D341Med (cell line): ENCODE measurements around the gene MSS51.
"Not testable (repeated sequence)": the region's sequence is repeated elsewhere in the genome, so short reads cannot be mapped to it uniquely, and the experiment has no call there.

Experiments used
- DNase-seq: peaks from one replicate; pipeline ENCODE4 v3.0.0; 2012; ENCODE audit warnings: low spot score

MSS51 gene

DNA sequence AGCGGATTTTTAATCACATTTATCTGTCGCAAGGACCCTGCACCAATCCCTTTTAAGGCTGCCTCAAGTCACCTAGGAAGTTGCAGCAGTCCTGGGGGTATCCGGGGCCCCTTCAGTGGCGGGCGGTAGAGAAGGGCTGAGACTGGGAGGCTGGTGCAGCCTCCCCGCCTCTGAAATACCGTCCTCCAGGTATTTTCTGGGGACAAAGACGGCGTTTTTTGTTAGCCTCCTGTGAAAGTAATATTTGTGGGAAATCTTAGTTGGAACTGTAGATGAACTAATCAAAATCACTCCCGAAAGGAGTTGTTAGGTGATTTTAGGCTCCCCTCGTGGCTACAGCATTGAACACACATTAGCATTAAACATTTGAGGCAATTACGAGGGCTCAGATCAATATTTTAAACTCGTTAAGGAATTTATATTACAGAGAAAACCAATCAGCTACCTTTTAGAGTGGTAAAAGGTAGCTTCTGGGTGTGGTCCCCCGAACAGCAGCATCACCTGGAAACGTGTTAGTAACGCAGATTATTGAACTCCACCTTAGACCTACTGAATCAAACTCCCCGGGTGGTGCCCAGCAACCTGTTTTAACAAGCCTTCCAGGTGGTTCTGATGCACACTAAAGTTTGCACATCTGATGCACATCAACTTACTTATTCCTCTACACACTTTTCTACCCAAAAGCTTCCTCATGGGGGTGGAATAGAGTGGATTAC, 19.0 kb downstream of the MSS51 start:
- DNase-seq = no peak

DNA sequence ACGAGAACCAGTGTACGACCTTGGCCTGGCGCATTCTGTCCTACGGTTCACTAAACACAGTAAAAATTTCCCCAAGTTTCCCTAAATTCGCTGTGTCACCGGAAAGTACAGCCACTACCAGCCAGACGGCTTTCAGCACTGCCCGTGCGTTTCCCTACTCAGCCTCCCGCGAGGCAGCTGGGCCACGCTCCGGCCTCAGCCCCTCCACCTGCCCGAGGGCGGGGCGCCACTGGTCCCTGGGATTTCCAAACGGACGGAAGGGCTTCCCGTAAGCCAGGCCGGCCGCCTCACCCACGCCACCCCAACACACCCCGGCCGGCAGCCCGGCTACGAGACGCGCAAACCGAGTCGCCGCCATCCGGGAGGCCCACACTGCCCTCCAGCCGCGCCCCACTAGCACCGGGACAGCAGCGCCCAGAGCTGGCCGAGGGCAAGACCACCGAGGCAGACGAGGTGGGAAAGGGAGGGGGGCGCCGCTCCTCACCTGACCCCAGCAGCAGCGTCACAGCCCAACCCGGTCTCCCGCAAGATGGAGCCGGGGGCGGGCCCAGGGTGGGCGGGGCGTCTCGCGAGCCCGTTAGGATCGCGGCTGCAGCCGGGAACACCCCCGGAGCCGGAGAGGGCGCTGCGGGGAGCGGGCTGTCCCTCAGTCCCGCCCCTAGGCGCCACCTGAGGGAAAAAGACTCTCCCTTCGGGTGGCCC, 19.7 kb downstream of the MSS51 start, which contains the start of gene ANXA7:
TSS of gene ANXA7 (minus strand) at position 531 of the 702 bp plus-strand sequence. CDS start 13,202 bp downstream, outside the sequence.
- peak; percentile 94 for DNase-seq

DNA sequence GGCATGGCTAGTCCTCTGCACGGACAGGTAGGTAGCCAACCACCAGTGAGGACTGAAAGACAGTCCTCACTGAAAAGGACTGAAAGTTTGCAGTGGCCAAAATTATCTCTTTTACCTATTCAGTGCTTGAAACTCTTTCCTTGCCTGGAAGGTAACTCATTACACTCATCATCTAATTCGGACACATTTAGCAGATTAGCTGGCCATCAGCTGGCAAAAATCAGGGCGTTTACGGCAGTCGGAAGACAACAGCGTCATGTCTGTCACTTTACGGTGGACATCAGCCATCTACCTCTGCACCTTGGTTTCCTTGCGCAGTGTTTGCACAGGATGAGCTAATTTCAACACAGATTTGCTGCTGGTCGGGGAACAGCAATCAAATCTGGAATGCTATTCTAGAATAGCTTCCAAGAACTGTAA, 20.2 kb downstream of the MSS51 start:
- peak; percentile 49 for DNase-seq

DNA sequence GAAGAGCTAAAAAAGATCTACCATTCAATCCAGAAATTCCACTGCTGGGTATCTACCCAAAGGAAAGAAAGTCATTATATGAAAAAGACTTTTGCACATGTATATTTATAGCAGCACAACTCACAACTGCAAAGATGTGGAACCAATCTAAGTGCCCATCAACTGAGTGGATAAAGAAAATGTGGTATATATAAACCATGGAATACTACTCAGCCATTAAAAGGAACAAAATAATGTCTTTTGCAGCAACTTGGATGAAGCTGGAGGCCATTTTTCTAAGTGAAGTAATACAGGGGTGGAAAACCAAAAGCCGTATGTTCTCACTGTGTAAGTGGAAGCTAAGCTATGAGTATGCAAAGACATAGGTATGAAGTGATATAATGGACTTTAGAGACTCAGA, 22.5 kb downstream of the MSS51 start:
- no peak for DNase-seq

DNA sequence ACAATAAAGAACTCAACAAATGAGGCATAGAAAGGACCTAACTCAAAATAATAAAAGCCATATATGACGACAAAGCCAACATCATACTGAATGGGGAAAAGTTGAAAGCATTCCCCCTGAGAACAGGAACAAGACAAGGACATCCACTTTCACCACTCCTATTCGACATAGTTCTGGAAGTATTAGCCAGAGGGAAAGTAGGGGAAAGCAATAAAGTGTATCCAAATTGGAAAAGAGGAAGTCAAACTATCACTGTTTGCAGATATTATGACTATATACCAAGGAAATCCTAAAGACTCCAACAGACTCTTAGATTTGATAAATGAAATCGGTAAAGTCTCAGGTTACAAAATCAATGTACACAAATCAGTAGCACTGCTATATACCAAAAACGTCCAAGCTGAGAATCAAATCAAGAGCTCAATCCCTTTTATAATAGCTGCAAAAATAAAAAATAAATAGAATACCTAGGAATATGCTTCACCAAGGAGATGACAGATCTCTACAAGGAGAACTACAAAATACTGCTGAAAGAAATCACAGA, 24.3 kb downstream of the MSS51 start:
- no peak for DNase-seq

DNA sequence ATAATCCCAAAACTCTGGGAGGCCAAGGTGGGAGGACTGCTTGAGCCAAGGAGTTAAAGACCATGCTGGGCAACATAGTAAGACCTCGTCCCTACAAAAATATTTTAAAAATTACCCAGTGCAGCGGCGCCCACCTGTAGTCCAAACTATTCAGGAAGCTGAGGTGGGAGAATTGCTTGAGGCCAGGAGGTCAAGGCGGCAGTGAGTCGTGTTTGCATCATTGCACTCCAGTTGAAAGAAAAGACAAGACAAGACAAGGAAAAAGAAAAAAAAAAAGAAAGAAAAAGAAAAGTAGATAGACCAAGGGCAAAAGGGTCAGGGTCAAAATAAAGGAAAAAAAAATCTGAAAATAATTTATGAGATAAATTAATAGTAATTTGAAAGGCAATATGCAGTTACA, 25.3 kb downstream of the MSS51 start:
- no peak for DNase-seq

DNA sequence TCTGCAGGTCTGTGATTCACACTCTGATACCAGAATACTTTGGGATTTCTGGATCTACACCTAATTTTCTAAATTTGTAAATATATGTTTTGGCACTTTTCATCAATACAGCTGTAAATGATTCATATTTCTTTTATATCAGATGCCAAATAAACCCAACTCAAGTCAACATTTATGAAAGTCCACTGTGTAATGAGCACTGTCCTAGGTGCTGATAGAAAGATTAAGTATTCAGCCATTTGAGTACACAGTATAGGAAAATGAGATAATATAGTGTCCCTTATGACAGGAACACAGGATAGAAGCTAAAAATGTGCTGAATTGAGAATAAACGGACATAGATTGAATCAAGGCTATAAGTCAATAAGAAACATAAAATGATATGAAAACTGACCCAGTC, 25.9 kb downstream of the MSS51 start:
- no peak for DNase-seq

DNA sequence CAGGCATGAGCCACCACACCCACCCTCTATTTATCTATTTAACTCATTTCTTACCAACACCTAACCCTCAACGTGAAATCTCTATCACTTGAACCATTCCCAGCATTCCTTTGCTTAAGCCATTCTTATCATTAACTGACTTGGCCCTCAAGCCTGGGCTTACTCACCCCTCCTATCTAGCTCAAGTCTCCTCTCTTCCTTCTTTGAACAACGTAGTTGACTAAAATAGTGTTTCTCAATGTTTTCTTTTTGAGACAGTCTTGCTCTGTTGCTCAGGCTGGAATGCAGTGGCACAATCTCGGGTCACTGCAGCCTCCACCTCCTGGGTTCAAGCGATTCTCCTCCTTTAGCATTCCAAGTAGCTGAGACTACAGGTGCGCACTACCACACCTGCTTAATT, 26.5 kb downstream of the MSS51 start:
- no peak for DNase-seq

DNA sequence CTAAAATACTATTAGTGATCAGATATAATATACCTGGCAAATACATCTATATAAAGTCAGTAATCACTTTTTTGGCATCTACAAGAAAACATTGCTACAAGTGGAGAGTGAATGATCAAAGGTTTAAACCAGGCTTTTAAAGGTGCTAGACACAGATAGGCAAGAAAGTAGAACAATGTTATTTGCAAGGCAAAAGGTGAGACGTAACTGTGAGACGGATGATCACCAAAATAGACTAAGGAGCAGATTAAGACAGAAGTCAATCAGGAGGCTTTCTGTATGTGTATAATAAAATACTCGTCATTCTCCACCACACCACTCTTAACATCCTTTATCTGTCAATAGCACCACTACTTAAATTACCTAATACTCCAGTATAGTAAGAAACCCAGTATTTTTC, 27.8 kb downstream of the MSS51 start:
- DNase-seq = no peak

DNA sequence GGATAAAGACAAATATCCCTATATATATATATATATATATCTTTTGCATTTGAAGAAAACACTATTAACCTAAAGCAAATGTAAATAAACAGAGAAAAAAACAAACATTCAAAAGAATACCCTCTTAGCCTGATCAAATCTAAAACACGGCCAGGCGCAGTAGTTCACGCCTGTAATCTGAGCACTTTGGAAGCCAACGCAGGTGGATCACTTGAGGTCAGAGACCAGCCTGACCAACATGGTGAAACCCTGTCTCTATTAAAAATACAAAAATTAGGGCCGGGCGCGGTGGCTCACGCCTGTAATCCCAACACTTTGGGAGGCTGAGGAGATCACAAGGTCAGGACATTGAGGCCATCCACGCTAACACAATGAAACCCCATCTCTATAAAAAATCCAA, 28.7 kb downstream of the MSS51 start:
- DNase-seq = no peak

DNA sequence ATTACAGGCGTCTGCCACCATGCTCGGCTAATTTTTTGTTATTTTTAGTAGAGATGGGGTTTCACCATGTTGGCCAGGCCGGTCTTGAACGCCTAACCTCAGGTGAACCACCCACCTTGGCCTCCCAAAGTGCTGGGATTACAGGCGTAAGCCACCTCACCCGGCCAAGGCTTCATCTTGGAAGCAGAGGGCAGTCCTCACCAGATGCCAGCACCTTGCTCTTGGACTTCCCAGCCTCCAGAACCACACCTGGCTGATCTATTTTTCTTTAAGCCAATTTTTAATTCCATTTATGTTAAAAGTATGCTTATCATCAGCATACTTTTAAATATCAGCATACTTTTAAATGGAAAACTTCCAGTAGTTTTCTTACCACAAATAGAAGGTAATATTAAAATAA, 31.7 kb downstream of the MSS51 start:
- no peak for DNase-seq

DNA sequence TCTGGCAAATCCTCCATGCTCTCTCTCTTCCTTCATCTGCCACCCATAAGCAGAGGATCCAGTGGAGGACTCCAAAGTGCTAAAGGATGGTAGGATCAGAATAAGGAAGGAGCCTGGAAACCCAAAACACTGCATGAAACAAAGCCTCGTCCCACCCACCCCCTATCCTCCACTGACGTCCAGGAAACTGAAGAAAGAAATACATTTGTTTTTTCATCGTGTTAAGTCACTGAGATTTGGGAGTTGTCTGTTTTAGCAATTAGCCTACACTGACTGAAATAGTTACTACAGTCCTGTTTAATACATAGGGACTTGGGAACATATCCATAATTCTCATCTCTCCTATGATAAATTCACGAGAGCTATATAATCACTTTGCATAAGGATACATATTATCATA, 34.3 kb downstream of the MSS51 start:
- no peak for DNase-seq

DNA sequence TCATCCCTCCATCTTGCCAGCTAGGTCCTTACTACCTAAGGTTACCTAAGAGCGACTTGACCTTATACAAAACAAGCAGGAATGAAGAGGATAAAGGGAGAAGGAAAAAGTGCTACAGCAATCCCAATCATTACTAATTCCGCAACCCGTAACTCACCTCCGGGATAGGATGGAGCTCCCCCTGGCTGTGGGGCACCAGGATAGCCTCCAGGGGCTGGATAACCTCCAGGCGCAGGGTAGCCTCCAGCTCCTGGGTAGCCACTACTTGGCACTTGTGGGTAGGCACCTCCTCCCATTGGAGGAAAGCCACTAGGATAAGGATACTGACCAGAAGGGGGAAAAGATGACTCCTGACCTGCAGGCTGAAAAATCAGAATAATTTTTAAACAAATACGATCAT, 35.3 kb downstream of the MSS51 start:
- peak; percentile 23 for DNase-seq

DNA sequence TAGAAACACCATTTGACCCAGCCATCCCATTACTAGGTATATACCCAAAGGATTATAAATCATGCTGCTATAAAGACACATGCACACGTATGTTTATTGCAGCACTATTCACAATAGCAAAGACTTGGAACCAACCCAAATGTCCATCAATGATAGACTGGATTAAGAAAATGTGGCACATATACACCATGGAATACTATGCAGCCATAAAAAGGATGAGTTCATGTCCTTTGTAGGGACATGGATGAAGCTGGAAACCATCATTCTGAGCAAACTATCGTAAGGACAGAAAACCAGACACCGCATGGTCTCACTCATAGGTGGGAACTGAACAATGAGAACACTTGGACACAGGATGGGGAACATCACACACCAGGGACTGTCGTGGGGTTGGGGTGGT, 39.0 kb downstream of the MSS51 start:
- DNase-seq = not testable (repeated sequence)

DNA sequence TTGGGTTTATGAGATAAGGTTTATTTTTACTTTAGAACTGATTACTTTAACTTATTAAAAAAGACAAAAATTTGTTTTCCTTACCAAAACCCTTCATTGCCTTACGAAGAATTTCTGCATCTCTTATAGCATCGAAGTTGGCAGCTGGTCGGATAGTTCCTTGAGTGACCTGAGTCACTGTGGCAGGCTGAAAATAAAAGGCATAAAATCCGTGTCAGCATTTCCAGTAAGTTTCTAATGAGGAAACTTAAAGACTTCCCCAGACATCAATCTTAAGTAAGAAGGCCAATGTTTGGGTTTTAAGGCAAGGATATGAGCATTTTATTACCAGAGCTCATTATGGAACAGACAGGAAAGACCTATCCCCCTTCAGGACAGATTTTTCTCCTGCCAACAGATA, 45.1 kb downstream of the MSS51 start:
- no peak for DNase-seq

DNA sequence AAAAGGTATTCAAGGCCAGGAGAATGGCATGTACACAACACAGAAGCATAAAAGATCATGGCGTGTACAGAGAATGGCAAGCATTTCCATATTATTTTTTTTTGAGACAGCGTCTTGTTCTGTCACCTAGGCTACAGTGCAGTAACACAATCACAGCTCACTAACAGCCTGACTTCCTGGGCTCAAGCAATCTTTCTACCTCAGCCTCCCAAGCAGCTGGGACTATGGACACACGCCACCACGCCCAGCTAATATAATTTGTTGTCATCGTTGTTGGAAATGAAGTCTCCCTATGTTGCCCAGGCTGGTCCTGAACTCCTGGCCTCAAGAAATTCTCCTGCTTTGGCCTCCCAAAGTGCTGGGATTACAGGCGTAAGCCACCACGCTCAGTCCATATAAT, 46.8 kb downstream of the MSS51 start:
- DNase-seq = no peak

DNA sequence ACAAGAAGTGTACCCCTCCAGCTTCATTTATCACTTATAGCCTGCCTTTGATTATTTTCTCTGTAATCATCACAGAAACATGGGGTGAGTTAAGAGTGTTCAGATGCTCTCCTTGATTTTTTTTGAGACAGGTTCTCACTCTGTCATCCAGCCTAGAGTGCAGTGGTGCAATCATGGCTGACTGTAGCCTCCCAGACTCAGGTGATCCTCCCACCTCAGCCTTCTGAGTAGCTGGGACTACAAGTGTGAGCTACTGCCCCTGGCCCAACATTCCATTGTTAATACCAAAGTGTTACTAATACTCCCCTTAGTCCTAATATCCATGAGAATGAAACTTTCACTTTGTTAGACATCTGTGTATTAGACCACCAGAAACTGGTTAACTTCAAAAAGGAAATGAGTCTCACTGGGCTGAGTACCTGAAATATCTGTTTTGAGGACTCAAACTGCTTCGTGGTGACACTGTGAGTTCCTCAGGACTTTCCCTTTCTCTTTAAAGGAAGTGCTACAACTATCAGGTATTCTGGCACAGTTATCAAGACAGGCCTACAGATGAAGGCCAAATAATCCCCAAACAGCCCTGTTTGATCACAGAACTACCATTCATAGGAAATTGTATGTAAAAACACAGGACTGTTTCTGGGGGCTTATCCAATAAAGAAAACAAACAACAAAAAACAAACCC, 54.2 kb downstream of the MSS51 start:
- DNase-seq = no peak

DNA sequence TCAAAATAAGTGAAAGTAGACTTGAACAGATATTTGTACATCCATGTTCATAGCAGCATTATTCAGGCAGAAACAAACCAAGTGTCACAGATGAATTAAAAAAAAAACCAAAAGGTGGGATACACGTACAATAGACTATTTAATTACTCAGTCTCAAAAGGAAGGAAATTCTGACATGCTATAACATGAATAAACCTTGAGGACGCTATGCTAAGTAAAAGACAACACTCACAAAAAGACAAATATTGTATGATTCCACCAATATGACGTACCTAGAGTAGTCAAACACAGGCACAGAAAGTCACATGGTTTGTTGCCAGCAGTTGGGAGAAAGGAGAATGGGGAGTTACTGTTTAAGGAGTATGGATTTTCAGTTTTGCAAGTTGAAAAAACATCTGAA, 56.7 kb downstream of the MSS51 start:
- DNase-seq = no peak
